ENCODE data around the gene PKP4. TPM values are rescaled to one million over a fixed set of nuclear protein-coding genes. Genes with fewer than 3 reads are reported as not detected.

PKP4 gene
- total RNA-seq, 1 experiment from 2014 or later = 67.7 TPM

GRCh38 chr2:158443606-158444005 is 13.1 kb upstream of the PKP4 start:
- ChIA-PET CTCF (no interaction called here), POLR2A (ENCODE audit: low non-redundant PET) (no interaction called here)
- no TSS peak for BruUV-seq (replicated peaks)
- no peak overlapping the region for H3K27ac ChIP-seq (ENCODE audit: low read depth, low read length, poor library complexity, severe bottlenecking)
- no peaks in the 10 kb centered on the region for H3K9me3 ChIP-seq (ENCODE audit: low read depth, low read length, poor library complexity, severe bottlenecking)
- H3K36me3 ChIP-seq (ENCODE audit: insufficient read depth, low read length, poor library complexity, severe bottlenecking) = no peaks in the 10 kb centered on the region
- no peak for DNase-seq (ENCODE audit: low spot score)
- H3K4me3 ChIP-seq (ENCODE audit: low read depth, low read length, poor library complexity, severe bottlenecking) = no peak overlapping the region
- H3K27me3 ChIP-seq (replicated peaks; ENCODE audit: insufficient read depth, low read depth, low read length, poor library complexity) = no peaks in the 10 kb centered on the region
- no peaks in the 10 kb centered on the region for H3K4me1 ChIP-seq (ENCODE audit: insufficient read depth, low read length, poor library complexity, severe bottlenecking)
- intact Hi-C loops (cut with micrococcal nuclease; ENCODE audit: unreplicated experiment) = no loop called here
- TF ChIP-seq EZH2 (IDR thresholded peaks at IDR 0.05; ENCODE audit: borderline replicate concordance, low read depth, low read length, poor library complexity, severe bottlenecking) = no peak
- TF ChIP-seq CTCF (conservative IDR thresholded peaks at IDR 0.05; ENCODE audit: low read depth, low read length) = no peak

DNA sequence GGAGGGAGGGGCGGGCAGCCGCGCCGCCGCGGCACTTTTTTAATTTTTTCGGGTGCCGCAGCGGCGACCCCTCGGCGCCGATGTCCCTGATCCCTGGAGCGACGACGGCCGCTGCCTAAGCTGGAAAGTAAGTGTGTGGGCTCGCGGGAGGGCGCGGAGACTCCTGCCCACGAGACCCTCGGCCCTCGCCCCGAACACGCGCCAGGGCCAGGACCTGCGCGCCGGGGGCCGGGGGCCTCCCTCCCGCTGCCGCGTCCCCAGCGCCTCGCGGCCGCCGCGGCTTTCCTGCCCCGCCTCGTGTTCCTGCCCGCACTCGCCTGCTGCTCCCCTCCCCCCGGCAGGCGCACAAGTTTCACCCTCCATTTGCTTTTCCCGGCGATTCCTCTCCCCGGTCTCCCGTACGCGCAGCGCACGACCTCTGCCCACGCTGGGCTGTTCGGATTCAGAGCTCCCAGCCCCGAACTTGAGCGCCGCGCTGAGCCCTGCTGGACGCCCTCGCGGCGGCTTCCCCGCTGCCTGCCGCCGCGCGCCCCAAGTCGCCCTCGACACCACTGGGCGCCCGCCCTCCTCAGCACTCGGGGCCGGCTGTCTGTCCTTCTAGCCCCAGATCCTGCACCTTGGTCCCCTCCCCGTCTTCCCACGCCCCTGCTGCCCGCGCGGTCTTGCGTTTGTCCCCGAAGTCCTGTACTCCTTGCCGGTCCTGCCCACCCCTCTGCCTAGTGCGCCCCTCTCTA is 507 bp downstream of the PKP4 start:
- Histone ChIP-seq H3K4me1 (ENCODE audit: insufficient read depth, low read length, poor library complexity, severe bottlenecking) (peaks cover 30% of the 10 kb centered on the region), H3K9me3 (ENCODE audit: low read depth, low read length, poor library complexity, severe bottlenecking) (no peaks in the 10 kb centered on the region), H3K4me3 (ENCODE audit: low read depth, low read length, poor library complexity, severe bottlenecking) (peak overlapping the region; percentile 96), H3K27ac (ENCODE audit: low read depth, low read length, poor library complexity, severe bottlenecking) (peak overlapping the region; percentile 78), H3K27me3 (replicated peaks; ENCODE audit: insufficient read depth, low read depth, low read length, poor library complexity) (no peaks in the 10 kb centered on the region), H3K36me3 (ENCODE audit: insufficient read depth, low read length, poor library complexity, severe bottlenecking) (no peaks in the 10 kb centered on the region)
- TF ChIP-seq CTCF (conservative IDR thresholded peaks at IDR 0.05; ENCODE audit: low read depth, low read length) = no peak; the same call in 1 of the 2 replicates
- no peak for TF ChIP-seq EZH2 (IDR thresholded peaks at IDR 0.05; ENCODE audit: borderline replicate concordance, low read depth, low read length, poor library complexity, severe bottlenecking)
- intact Hi-C loops (cut with micrococcal nuclease; ENCODE audit: unreplicated experiment) = loop anchor here (5.0 kb wide), 4 partner anchors 160 to 415 kb away; no protein-coding TSS in a partner anchor
- ChIA-PET POLR2A (ENCODE audit: low non-redundant PET) (no interaction called here), CTCF (interaction anchor here (0.6 to 0.9 kb wide), 4 partner anchors 81 to 423 kb away, joined by 3 to 4 read pairs (median 3); no protein-coding TSS in a partner anchor)
- DNase-seq (ENCODE audit: low spot score) = peak; percentile 71
- no TSS peak for BruUV-seq (replicated peaks)

DNA sequence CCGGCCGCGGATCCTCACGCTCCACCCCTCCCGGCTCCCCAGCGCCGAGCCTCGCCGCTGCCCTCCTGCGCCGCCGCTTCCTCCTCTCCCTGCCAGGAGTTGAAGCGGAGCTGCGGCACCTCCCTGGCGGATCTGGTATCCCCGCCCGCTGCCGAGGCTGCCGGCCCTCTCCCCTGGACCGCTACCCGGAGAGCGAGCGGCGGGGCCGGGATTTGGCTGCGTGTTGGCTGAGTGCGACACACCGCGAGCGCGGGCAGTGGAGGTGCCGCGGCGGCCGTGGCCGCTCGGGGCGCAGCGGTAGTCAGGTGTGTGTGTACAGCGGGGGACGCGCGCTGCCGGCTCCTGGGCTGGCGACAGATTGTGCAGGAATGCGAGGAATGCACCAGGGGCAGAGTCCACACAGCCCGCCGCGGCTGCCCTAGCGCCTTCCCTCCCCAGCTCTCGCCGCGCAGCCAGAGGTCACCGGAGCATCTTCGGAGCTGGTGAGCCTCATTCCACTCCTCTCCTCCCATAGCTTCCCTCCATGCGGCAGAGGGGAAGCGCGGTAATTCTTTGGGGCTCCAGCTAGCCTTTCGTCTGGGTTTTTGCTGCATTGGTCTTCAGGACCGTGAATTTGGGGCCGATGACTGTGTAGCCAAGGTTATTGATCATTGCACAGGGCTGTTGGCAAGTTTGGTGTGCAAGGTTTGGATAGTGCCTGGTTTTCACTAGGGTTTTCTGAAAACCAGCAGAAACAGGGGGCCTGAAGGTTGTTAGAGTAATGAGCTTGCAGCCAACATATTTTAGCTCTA is 1.3 kb downstream of the PKP4 start:
- peak; percentile 69 for DNase-seq (ENCODE audit: low spot score)
- ChIA-PET CTCF (interaction anchor here (0.6 to 0.9 kb wide), 3 partner anchors 209 to 424 kb away, joined by 3 read pairs; no protein-coding TSS in a partner anchor), POLR2A (ENCODE audit: low non-redundant PET) (no interaction called here)
- Histone ChIP-seq H3K4me3 (ENCODE audit: low read depth, low read length, poor library complexity, severe bottlenecking) (peak overlapping the region; percentile 96), H3K9me3 (ENCODE audit: low read depth, low read length, poor library complexity, severe bottlenecking) (no peaks in the 10 kb centered on the region), H3K36me3 (ENCODE audit: insufficient read depth, low read length, poor library complexity, severe bottlenecking) (no peaks in the 10 kb centered on the region), H3K4me1 (ENCODE audit: insufficient read depth, low read length, poor library complexity, severe bottlenecking) (peaks cover 34% of the 10 kb centered on the region), H3K27ac (ENCODE audit: low read depth, low read length, poor library complexity, severe bottlenecking) (peak overlapping the region; percentile 78), H3K27me3 (replicated peaks; ENCODE audit: insufficient read depth, low read depth, low read length, poor library complexity) (no peaks in the 10 kb centered on the region)
- intact Hi-C loops (cut with micrococcal nuclease; ENCODE audit: unreplicated experiment) = loop anchor here (5.0 kb wide), 4 partner anchors 159 to 416 kb away; no protein-coding TSS in a partner anchor
- TF ChIP-seq CTCF (conservative IDR thresholded peaks at IDR 0.05; ENCODE audit: low read depth, low read length) = peak; percentile 22; the same call in 1 of the 2 replicates
- no peak for TF ChIP-seq EZH2 (IDR thresholded peaks at IDR 0.05; ENCODE audit: borderline replicate concordance, low read depth, low read length, poor library complexity, severe bottlenecking)
- no TSS peak for BruUV-seq (replicated peaks)

Measured in A673 (cell line).